Calu3 (cell line): ENCODE data around the gene F3. TPM values are rescaled to one million over a fixed set of nuclear protein-coding genes. Genes with fewer than 3 reads are reported as not detected.
A peak's percentile ranks its signal among the peaks of the same experiment; 100 is the strongest.

Experiments used
- BruUV-seq: library from RNA; stranded (reverse); fragments of 400-500 nt; replicated peaks from 2 replicates; lab custom pipeline; 2021; lab: Mats Ljungman, UMichigan
- CTCF ChIA-PET: fragments of 300-600 bp; sonication (Branson Sonifier 250); formaldehyde crosslinking; loops from one replicate; lab custom pipeline; 2022; ENCODE audit warnings: antibody characterized with exemption; lab: Charles Lee
- DNase-seq: peaks from one replicate; pipeline ENCODE4 v3.0.0; 2022
- H3K27ac Mint-ChIP-seq: one replicate; pipeline ENCODE4 v1.8.0; 2022; ENCODE audit warnings: mixed read lengths; ENCODE audit not compliant: unreplicated experiment
- H3K27me3 Mint-ChIP-seq: one replicate; pipeline ENCODE4 v1.8.0; 2022; ENCODE audit warnings: mixed read lengths; ENCODE audit not compliant: unreplicated experiment
- H3K36me3 Mint-ChIP-seq: one replicate; pipeline ENCODE4 v1.8.0; 2022; ENCODE audit warnings: mild to moderate bottlenecking, moderate library complexity, mixed read lengths; ENCODE audit not compliant: insufficient read depth, unreplicated experiment
- H3K4me1 Mint-ChIP-seq: one replicate; pipeline ENCODE4 v1.8.0; 2022; ENCODE audit warnings: mild to moderate bottlenecking, low read depth, mixed read lengths; ENCODE audit not compliant: unreplicated experiment
- H3K4me3 Mint-ChIP-seq: one replicate; pipeline ENCODE4 v1.8.0; 2022; ENCODE audit warnings: mild to moderate bottlenecking, low read depth, moderate library complexity, mixed read lengths; ENCODE audit not compliant: unreplicated experiment
- H3K9me3 Mint-ChIP-seq: one replicate; pipeline ENCODE4 v1.8.0; 2022; ENCODE audit warnings: low read depth, mixed read lengths; ENCODE audit not compliant: unreplicated experiment
- CTCF ChIP-seq: fragments of 200-600 bp; IDR thresholded peaks from one replicate; pipeline ENCODE4 v1.8.0; 2022; ENCODE audit warnings: antibody characterized with exemption; ENCODE audit not compliant: unreplicated experiment
- intact Hi-C: fragments of 100-400 bp; cut with micrococcal nuclease; formaldehyde crosslinking; loops from one replicate; pipeline ENCODE4 v1.10.0; 2022; ENCODE audit not compliant: unreplicated experiment
- total RNA-seq: library from RNA; stranded (reverse); gene quantifications from 2 replicates; pipeline ENCODE4 v1.2.3, GENCODE V29; 2022

The F3 gene
- total RNA-seq, 1 experiment from 2014 or later = 344 TPM

GRCh38 chr1:94550396-94550795 lies 8.8 kb upstream of the F3 start:
- Mint-ChIP-seq H3K27ac (no peak overlapping the region), H3K9me3 (no peaks in the 10 kb centered on the region), H3K36me3 (peaks cover 10% of the 10 kb centered on the region), H3K4me3 (no peak overlapping the region), H3K27me3 (no peaks in the 10 kb centered on the region), H3K4me1 (peaks cover 56% of the 10 kb centered on the region)
- CTCF ChIA-PET = no interaction called here
- no peak for DNase-seq
- intact Hi-C loops = no loop called here
- no TSS peak for BruUV-seq
- TF ChIP-seq CTCF = no peak

GRCh38 chr1:94549706-94550105 lies 8.1 kb upstream of the F3 start:
- peaks cover 59% of the 10 kb centered on the region for H3K4me1 Mint-ChIP-seq
- CTCF ChIA-PET = no interaction called here
- DNase-seq = no peak
- no peaks in the 10 kb centered on the region for H3K9me3 Mint-ChIP-seq
- no TSS peak for BruUV-seq
- H3K27ac Mint-ChIP-seq = no peak overlapping the region
- no peak overlapping the region for H3K4me3 Mint-ChIP-seq
- H3K36me3 Mint-ChIP-seq = peaks cover 16% of the 10 kb centered on the region
- intact Hi-C loops = no loop called here
- TF ChIP-seq CTCF = no peak
- H3K27me3 Mint-ChIP-seq = no peaks in the 10 kb centered on the region

- Mint-ChIP-seq H3K4me3 (peak overlapping the region; percentile 75), H3K4me1 (peaks cover 29% of the 10 kb centered on the region), H3K36me3 (peaks cover 58% of the 10 kb centered on the region), H3K9me3 (no peaks in the 10 kb centered on the region), H3K27me3 (no peaks in the 10 kb centered on the region), H3K27ac (no peak overlapping the region)
- no TSS peak for BruUV-seq
- TF ChIP-seq CTCF = no peak
- no peak for DNase-seq
- intact Hi-C loops = loop anchor here (5.0 kb wide), 1 partner anchor 77 kb away; no protein-coding TSS in a partner anchor
- CTCF ChIA-PET = no interaction called here
These were observed 3.3 kb upstream of the F3 start for GRCh38 chr1:94544706-94545490.

- H3K9me3 Mint-ChIP-seq = no peaks in the 10 kb centered on the region
- peaks cover 67% of the 10 kb centered on the region for H3K36me3 Mint-ChIP-seq
- BruUV-seq = no TSS peak
- intact Hi-C loops = loop anchor here (5.0 kb wide), 1 partner anchor 78 kb away; no protein-coding TSS in a partner anchor
- H3K4me3 Mint-ChIP-seq = peak overlapping the region; percentile 75
- TF ChIP-seq CTCF = no peak
- no peaks in the 10 kb centered on the region for H3K27me3 Mint-ChIP-seq
- DNase-seq = no peak
- CTCF ChIA-PET = interaction anchor here (0.8 to 2.3 kb wide), 2 partner anchors 17 to 48 kb away, joined by 3 to 10 read pairs; no protein-coding TSS in a partner anchor
- peaks cover 22% of the 10 kb centered on the region for H3K4me1 Mint-ChIP-seq
- no peak overlapping the region for H3K27ac Mint-ChIP-seq
These were observed 2.5 kb upstream of the F3 start for GRCh38 chr1:94543893-94544635.
